Urothelium cell line (cell line): ENCODE measurements around the gene LDAH.
A peak's percentile ranks its signal among the peaks of the same experiment; 100 is the strongest.

Source experiments
- DNase-seq: peaks from one replicate; pipeline ENCODE4 v3.0.0; 2011; ENCODE audit warnings: low spot score, mixed read lengths
- FAIRE-seq: peaks from 2 replicates; lab custom pipeline; 2011; peaks lifted over from hg19 to GRCh38; lab: Jason Lieb, UNC

LDAH gene

DNA sequence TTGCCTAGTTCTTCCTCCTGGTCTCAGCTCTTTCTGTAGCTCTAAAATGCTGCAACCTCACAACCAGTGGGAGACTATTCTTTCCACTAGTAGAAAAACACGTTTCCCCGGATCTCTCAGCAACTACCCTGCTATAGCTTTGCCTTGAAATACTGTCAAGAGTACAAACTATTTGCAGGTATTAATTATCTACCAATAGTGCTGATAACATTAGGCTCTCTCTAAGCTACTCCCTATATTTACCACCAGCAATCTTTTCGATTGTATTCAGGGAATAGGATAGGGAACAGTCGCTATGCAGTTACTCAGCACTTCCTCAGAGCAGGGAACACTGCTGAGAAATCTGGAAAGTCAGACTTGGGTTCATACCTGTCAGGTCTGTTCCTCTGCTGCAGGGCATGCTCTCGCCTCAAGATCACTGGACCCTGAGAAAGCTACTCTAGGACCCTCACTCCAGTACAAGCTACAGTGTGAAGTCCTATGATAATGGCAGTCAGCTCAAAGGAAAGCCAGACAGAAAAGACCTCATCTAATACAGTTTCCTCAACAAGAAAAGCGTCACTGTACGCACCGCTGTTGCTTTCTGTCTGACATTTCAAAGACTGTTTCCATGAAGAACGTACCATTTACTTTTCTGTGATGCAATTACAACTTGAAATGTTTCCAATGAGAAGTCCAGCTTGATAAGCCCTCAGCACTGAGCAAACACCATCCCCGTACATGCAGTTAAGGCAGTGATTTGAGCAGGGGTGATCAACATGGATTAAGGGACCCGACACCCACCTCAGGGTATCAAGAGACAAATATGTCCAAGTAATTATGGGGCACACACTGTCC lies 133.3 kb downstream of the LDAH start:
- DNase-seq = no peak
- FAIRE-seq = no peak

DNA sequence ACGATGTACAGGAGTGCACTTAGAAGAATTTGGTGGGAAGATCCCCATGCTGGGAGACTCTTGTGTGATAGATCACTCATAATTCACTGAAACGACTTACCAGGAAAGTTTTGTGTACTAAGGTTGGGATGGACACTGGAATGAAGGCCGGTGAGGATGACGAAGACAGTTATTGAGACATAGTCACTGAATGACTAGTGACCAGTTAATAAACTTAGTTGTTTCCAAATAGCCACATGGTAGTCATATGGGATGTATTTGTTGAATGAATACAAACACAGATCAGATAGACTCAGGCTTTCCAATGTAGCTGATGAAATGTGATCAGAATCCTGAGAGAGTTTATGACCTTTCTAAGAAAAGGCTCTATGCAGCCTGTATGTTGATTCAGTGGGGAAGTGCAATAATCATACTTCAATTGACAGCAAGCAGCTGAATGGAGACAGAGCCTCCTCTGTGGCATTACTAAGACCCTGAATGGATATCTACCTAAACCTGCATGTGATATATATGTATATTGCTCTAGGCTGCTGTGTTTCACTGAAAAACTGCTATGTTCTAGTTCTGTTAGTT lies 135.6 kb downstream of the LDAH start:
- DNase-seq = no peak
- FAIRE-seq = no peak

GRCh38 chr2:20684581-20685063 lies 138.3 kb downstream of the LDAH start:
- FAIRE-seq (no peak), DNase-seq (no peak)

DNA sequence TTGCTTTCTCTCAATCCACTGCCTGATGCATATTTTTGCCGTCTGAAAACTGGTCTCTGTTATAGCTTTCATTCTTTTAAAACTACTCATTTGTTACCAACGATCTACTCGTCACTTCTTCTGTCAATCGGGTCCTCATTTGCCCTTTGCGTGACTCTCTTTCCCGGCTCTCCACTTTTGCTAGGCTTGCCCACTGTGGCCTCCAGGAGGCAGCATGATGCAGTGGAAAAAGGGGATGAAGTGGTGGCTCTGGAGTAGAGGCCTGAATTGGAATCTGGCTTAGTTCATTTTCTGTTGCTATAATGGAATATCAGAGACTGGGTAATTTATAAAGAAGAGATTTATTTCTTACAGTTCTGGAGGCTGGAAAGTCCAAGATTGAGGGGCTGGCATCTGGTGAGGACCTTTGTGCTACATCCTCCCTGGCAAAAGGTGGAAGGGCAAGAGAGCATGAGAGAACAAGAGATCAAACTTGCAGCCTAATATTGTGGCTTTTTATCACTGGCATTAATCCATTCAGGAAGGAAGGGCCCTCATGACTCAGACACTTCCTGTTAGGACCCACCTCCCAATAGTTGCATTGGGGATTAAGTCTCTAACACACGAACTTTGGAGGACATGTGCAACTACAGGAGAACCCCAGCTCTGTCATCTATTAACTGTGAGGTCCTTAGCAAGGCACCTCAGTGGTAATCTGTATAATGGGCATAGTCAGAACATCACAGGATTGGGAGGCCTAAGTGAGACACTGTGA lies 140.6 kb downstream of the LDAH start:
- no peak for FAIRE-seq
- no peak for DNase-seq

DNA sequence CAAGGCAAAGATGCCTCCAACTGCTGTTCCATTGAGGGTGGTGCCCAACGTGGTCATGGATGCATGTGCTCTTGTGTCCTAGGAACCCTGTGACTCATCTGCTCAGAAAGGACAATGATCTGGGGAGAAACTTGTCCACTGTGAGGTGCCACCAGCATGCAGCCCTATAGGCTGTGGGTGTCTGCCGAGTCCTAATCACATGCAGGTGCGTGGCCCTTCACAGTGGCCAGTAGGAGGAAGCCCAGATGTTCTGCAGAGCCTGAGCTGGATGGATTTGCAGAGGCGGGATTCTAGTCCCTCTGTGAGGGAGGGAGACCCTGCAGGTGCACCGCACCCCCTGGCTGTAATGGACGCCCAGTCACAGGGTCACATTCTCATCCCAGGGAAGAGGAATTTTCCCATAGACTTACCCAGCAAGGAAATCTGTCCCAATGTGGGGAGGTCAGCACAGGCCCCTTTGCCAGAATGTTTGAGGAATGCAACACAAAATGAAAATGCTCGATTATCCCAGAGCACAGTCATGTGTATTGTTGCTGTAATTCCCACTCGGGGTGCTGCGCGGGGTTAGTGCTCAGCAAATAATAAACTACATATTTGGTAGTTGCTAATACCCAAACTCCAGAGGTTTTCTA lies 142.0 kb downstream of the LDAH start:
- FAIRE-seq = no peak

DNA sequence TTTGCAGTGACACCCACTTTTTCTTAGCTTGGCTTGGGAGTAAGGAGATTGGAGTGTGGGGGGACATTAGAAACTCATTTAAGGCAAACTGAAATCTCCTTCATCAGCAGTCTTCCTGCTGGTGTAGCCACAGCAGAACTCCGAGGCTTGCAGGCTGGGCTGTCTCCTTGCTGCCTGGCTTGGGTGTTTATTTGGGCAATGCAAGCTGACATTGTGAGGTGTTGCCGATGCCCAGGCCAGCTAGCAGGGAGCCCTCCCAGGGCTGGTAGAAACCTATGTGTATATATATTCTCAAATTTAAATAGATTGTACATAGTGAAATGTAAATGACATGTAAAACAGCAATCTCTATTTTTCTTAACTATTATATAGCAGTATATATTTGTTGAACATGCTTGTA lies 144.1 kb downstream of the LDAH start:
- DNase-seq (no peak), FAIRE-seq (no peak)

More for the DNA sequence above, 142.0 kb downstream of the LDAH start:
- DNase-seq = no peak

GRCh38 chr2:20678086-20678395 lies 144.9 kb downstream of the LDAH start:
- FAIRE-seq (no peak), DNase-seq (no peak)

- FAIRE-seq (no peak), DNase-seq (peak; percentile 37)
Observed at GRCh38 chr2:20677301-20678085, 145.4 kb downstream of the LDAH start.

DNA sequence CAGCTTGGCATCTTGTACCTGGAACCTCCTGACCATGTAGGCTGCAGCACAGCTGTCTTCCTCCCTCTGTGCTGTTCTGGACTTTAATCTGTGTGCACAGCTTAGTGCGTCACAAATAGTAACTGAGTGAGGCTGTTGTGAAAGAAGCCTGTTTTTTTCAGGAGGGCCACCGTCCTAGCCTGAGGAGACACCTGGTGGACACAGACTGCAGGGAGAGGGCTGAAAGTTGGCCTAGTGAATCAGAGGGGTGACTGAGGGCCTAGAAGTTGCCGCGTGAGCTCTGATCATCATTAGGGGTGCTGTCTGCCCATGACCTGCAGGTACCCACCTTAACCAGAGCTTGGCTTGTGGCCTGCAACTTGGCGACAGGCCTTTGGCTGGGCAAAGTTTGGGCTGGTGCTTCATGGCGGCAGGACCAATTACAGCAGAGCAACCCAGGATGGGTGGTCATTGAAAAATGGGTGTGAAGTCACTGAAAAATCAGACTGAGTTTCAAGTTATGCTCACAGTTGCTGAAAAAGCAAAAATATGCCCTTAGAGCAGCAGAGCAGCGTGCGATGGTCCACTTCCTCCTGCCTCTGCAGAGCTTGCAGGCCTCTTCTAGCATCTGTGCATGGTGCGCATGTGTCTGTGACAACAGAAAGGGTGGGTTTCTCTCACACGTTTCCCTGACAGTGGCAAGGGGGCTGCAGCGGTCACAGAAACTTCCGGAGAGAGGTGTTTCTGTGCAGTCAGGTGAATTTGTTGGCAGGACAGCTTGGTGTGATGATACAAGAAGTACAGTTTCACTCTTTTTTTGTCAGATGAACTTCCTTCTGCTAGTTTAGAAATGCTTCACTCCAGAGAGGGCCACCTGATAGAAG lies 146.3 kb downstream of the LDAH start:
- DNase-seq = no peak
- FAIRE-seq = no peak

- peak; percentile 47 for DNase-seq
- FAIRE-seq = no peak
Observed at GRCh38 chr2:20675701-20676352, 147.1 kb downstream of the LDAH start.

DNA sequence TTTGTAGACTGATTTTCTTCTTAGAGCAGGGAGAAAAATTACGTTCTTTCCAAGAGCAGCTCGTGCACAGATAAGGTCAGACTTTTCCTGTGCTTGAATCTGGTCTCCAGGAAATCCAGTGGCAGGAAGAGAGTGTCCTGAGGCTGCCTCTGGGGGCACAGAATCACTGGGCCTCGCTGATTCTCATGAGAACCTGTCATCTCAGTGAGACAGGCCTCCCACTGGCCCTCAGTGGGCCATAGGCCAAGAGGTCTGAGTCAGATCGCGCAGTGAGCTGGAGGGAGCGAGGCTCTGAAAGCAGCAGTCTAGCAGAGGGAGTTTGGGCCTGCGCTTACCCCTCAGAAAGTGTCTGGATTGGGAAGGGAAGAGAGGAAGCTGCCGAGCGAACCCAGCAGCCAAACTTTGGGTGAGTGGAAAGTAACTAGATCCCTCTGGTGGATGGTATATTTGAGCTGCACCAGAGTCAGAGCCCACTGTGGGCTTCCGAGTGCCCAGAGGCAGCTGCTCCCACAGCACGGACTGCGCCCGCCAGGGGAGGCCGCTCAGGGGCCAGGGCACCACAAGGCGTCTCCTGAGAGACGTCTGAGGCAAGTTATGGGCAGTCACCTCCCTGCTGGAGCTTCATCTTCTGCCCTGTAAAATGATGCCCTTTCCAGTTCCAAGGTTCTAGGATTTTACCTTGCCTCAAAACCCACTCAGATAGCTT lies 147.8 kb downstream of the LDAH start:
- DNase-seq (peak; percentile 75), FAIRE-seq (no peak)

- FAIRE-seq = no peak
Observed at GRCh38 chr2:20674309-20674965, 148.5 kb downstream of the LDAH start.

GRCh38 chr2:20673686-20674308 lies 149.1 kb downstream of the LDAH start:
- no peak for DNase-seq
- FAIRE-seq = no peak

More at GRCh38 chr2:20674309-20674965, 148.5 kb downstream of the LDAH start:
- no peak for DNase-seq

DNA sequence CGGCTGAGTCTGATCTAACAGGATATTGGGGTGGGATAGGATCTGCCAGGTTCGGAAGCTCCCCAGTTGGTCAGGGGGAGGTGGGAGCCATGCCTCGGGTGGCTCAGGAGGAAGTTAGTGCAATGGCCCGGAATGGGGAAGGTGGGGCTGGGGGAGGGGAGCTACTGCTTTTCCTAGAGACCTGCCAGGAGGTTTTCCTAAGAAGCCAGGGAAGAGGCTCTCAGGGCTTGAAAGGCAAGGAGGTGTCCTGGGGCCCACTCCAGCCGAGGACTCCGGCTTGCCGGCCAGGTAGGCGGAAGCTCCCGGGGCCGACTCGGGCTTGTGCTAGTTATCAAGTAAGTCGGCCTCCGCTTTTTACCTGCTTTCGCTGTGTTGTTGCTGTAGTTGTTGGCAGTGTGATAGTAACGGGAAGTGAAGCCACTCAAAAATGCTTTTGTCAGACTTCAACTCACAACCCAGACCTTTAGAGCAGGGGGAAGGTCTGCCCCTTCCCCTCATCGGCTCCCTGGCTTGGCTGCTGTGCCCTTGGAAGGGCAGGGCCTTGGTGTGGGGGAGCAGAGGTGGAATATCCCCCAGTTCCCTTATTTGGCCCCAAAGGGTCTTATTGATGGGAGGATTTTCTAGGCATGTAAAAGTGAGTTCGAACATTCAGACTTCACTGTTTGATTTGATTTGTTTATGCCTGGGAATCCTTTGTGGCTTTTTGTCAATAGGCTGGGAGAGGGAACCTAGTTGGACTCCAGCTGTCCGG lies 150.5 kb downstream of the LDAH start:
- FAIRE-seq (no peak), DNase-seq (no peak)

DNA sequence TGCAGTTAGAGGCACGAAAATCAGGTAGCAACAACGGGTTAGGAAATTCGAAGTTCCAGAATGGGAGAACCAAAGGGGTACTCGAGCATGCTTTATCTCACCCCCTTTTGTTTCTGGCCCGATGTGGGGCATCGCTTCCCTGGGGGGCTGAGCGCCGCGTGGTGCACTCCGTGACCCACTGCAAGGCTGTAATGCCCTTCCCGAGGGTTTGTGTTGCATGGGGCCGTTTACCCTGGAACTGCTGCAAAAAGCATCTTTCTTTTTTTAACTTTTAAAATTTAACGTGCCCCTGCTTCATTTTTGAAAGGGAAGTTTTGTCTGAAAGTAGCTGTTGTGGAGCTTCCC lies 151.2 kb downstream of the LDAH start:
- no peak for FAIRE-seq
- DNase-seq = no peak

DNA sequence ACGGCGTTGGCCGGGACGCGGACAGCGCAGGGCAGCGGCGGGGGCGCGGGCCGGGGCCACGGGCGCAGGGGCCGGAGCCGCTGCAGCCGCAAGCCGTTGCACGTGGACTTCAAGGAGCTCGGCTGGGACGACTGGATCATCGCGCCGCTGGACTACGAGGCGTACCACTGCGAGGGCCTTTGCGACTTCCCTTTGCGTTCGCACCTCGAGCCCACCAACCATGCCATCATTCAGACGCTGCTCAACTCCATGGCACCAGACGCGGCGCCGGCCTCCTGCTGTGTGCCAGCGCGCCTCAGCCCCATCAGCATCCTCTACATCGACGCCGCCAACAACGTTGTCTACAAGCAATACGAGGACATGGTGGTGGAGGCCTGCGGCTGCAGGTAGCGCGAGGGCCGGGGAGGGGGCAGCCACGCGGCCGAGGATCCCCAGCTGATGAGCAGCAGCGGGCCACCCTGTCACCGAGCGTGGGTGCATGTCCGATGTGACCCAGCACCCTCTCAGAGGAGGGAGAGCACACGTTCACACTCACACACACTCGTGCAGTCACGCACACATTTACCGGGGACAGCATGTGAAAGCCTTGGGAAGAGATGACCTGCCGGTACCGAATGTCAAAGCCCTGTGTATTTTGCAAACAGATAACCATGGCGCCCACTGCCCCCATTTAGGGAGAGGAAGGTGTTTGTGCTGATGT lies 151.7 kb downstream of the LDAH start:
- no peak for DNase-seq
- no peak for FAIRE-seq
